Stimulated activated CD8-positive, alpha-beta memory T cell treated with anti-CD3 and anti-CD28 coated beads, Interleukin-15, amount 100 ng/mL, for 1 hour (primary cell): ENCODE results near the gene DNAJC22.
"Not testable (repeated sequence)": the region's sequence is repeated elsewhere in the genome, so short reads cannot be mapped to it uniquely, and the experiment has no call there.

Experiments
- DNase-seq: peaks from one replicate; pipeline ENCODE4 v3.0.0-alpha.2; 2020; ENCODE audit warnings: low read depth

DNAJC22 gene

DNA sequence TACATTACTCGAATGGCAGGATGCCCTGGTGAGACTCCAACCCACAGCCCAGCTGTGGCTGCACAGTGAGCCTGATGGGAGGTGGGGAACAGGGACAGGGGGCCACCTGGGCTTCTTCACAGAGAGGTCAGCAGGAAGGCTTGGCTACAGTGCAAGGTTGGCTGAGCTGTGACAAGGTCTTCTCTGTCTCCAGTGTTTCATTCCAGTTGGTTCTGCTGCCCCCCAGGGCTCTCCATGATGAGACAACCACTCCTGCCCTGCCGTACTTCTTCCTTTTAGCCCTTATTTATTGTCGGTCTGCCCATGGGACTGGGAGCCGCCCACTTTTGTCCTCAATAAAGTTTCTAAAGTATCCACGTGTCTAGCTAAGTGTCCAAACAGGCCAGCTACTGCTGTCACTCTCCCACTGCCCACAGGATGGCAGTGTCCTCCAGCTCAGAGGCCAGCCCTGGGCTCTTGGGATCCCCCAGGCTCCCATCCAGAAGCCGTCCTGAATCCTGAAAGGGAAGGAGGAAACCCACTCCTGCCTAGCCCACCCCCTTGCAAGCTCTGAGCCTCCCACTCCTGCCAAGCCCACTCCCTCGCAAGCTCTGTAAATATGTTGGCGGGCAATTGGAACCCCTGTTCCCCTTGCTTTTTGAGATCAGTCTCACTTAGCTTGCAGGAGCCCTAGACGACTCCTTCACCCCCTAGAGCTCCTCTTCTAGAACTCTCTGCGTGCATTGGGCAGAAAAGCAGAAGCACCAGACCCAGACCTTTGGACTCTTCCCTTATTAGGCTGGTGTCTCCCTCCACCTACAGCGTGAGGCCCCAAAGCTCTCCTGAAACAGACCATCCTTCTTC is 15.1 kb upstream of the DNAJC22 start:
- DNase-seq, result no peak

DNA sequence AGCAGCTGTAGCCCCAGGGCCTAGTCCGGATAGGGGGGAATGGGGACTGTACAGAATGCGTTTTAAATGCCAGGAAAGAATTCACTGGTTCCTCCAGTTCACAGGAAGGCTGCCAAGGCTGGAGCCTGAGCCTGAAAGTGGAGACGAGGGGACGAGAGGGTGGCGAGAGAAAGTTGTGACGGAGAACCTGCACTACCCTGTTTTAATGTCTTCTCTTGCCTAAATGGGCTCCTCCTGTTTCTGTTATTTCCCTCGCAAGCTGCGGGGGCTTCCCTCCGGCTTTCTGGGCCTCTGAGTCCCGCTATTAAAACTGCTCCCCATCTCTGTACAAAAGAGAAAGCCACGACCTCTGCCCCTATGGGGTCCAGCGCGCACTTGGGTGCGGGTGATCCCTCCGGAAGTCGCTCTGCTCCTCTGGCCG is 14.2 kb upstream of the DNAJC22 start:
- no peak for DNase-seq

GRCh38 chr12:49332891-49333371 is 13.8 kb upstream of the DNAJC22 start:
- DNase-seq, result no peak

DNA sequence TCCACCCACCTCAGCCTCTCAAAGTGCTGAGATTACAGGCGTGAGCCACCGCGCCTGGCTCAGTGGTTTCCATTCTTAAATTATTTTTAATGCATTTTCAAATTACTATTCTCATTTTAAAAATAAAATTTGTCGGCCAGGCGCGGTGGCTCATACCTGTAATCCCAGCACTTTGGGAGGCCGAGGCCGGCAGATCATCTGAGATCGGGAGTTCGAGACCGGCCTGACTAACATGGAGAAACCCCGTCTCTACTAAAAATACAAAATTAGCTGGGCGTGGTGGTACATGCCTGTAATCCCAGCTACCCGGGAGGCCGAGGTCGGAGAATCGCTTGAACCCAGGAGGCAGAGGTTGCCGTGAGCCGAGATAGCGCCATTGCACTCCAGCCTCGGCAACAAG is 12.9 kb upstream of the DNAJC22 start:
- not testable (repeated sequence) for DNase-seq

GRCh38 chr12:49334226-49334625 is 12.5 kb upstream of the DNAJC22 start:
- no peak for DNase-seq

DNA sequence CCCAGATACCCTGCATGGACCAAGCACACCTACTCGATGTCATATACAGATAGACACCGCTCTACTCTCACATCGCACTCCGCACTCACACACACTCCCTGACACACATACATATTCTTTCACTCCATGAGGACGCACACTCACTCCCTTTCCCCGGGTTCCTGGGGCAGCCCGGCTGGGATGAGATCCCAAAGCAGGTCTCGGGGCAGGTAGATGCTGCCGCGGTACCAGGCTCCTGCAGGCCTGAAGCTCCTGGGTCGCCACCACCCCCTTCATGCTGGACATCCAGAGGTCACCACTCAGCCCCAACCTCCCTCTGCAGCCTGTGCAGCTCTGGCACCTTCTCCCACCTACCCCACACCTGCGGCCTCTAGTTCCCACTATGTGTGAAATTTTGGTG is 12.0 kb upstream of the DNAJC22 start:
- no peak for DNase-seq

GRCh38 chr12:49335118-49335954 is 11.4 kb upstream of the DNAJC22 start:
- DNase-seq, result no peak

GRCh38 chr12:49335955-49336644 is 10.6 kb upstream of the DNAJC22 start:
- DNase-seq, result no peak

GRCh38 chr12:49336645-49337584 is 9.8 kb upstream of the DNAJC22 start, which contains the start of gene C1QL4:
Gene C1QL4, minus strand, starts transcription at chr12:49337188. Its CDS starts 711 bp downstream, at chr12:49336477.
- peak; percentile 89 for DNase-seq

DNA sequence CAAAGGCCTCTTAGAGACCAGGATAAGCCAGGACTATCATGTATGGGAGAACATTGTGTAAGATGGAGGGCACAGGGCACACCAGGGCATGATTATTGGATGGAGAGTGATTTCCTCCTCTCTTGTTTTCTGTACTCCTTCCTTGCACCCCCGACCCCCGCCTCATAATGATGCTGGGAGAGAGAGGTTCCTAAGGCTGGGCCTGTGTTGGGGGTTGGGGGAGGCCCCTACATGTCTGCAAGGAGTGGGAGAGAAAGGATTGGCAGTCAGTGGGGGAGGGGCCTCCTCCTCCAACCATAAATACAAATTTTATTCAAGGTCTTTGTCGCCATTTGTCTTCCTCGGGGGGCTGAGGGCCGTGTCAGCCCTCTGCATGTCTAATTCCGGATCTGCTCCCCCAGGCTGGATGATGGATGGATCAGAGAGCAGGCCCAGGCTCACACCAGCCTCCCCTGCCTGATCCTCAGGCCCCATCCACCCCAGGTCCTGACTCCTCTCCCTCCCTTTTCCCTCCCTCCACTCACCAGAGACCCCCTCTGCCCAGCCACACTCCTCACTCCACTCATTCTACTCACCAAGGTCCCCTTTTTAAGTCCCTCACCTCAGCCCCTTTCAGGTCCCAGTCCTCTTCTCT is 7.7 kb upstream of the DNAJC22 start:
- DNase-seq, result no peak

DNA sequence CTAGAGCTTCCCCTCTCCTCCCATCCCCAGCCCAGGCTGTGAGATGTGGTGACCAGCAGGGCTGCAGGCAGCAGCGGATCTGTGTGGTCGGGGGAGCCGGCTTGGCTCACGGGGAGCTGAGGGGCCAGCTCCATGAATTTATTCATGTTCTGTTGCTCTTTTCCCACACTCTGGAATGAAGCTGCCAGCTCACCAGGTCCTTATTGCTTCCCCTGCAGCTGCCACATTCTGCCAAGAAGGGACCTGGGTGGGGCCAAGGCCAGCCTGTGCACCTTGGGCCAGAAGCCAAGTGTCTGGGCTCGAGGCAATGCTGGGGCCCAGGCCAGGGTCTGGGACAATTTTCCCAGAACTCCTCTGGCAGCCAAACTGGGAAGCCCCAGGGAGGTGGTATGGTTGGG is 7.2 kb upstream of the DNAJC22 start:
- DNase-seq, result no peak

- DNase-seq, result no peak
Measured at GRCh38 chr12:49340095-49340870, 6.4 kb upstream of the DNAJC22 start.

DNA sequence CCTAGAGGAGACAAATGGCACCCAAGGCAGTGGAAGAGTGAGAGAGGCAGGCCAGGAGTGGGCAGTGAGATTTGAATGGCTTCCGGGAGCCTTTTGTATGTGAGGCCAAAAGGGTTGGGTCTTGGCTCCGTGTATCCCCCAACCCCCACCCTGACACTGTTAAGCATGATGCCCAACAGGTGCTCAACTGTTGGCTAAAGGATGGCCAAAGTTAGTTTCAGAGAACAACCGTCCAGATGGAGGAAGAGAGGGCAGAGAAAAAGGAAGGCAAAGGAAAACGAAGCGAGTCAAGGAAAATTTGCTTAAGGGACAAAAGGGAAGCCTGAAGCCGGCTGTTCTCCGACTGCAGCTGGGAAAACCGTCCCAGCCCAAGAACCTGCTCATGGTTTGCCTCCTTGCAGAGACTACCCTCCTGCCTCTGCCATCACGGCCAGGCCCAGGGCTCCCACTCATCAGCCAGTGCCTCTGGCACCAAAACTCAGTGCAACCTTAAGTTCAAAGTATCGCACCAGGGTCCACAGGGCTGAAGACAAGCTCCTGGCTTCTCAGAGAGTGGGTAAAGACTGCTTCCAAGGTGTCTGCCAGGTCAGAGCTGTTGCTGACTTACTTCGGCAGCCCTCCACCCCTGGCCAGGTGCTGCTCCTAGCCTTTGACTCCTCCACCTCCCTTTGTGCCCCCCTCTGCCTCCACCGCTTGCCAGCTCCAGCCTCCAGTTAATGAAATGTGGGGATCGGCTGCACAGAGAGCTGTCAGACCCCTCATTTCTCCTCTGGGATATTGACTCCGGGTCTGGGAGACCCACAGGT is 5.5 kb upstream of the DNAJC22 start:
- no peak for DNase-seq

- DNase-seq, result no peak
Measured at GRCh38 chr12:49341777-49342065, 5.0 kb upstream of the DNAJC22 start.

GRCh38 chr12:49342066-49342913 is 4.4 kb upstream of the DNAJC22 start:
- DNase-seq, result peak; percentile 53

- no peak for DNase-seq
Measured at GRCh38 chr12:49342914-49343731, 3.6 kb upstream of the DNAJC22 start.

DNA sequence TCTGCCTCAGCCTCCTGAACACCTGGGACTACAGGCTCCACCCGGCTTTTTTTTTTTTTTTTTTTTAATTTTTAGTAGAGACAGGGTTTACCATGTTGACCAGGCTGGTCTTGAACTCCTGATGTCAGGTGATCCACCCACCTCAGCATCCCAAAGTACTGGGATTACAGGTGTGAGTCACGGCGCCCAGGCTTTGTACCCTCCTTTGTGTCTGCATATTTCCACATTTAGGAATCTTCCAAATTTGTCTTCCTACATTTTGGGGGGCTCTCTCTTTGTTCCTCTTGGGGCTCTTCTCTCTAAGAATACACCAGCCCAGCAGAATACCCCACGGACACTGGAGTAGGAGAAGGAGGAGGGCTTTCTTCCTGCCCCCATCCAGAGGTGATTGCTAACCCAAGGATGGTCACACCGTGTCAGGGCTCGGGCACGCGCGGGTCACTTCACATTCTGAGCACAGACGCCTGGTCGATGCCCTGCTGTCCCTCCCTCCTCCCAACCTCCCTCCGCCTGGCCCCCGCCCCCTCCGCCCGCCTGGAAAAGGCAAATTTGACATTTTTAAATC is 2.1 kb upstream of the DNAJC22 start:
- no peak for DNase-seq
